GM18526 (cell line): ENCODE results near the gene CLIC1.

Experiments used
- POLR2A ChIP-seq: IDR thresholded peaks from 3 replicates; pipeline ENCODE4 v1.6.1; 2011; ENCODE audit not compliant: insufficient read length; ENCODE audit errors: extremely low read depth

Gene CLIC1

GRCh38 chr6:31689249-31690110 is 46.9 kb downstream of the CLIC1 start:
- TF ChIP-seq POLR2A, result no peak

DNA sequence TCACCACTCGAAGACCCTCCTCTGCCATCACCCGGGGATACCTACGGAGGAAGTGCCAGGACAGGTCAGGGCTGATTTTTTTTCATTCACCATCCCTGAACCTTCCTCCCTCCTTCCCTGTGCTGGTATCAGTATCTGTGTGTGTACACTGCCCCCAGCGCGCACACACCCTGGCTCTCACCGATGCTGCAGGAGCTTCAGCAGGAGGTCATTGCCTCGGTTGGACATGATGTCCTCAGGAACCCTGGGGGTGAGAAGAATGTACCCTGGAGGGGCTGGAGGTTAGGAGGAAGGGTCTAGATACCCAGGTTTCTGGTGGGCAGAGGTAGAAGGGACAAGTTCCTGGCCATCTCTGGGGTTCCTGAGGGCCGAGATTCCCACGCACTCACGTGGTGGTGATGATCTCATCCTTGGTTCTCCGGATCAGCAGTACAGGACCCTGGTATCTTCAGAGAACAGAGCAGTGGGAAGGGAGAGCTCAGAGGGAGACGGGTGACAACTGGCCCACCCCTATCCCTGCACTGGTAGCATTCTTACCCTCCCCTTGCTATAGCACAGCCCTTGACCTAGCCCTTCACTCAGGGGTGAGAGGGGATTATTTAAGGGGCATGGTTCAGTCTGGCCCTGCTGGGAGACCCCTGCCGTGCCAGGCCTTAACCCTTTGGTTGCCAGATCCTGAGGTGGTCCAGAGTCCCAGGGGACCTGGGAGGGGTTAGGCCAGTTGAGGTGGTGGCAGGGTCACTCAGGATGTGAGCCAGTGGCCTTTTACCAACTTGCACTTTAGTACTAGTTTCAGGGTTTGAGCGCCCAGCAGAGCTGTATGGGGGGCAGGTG is 48.3 kb downstream of the CLIC1 start:
- TF ChIP-seq POLR2A, result no peak

DNA sequence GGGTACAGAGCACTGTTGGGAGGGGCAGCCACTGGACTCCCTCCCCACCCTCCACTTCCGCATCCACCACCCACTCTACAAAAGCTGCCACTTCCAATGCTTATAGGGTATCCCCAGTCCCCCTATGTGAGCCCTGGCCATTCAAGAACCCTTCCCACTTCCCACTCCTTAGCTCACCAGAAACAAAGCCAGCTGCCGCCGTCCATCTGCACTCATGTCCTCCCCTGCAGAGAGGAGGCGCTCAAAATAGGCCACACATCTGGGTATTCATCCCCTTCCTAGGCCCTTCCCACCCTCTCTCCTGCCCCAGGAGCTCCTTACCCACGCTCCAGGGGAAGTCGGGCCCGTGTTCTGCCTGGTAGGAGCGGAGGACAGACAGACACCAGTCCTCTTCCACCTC is 49.0 kb downstream of the CLIC1 start:
- no peak for TF ChIP-seq POLR2A

- TF ChIP-seq POLR2A, result no peak
Measured at GRCh38 chr6:31686483-31686882, 49.8 kb downstream of the CLIC1 start.

GRCh38 chr6:31683591-31683990 is 52.7 kb downstream of the CLIC1 start:
- TF ChIP-seq POLR2A, result no peak

DNA sequence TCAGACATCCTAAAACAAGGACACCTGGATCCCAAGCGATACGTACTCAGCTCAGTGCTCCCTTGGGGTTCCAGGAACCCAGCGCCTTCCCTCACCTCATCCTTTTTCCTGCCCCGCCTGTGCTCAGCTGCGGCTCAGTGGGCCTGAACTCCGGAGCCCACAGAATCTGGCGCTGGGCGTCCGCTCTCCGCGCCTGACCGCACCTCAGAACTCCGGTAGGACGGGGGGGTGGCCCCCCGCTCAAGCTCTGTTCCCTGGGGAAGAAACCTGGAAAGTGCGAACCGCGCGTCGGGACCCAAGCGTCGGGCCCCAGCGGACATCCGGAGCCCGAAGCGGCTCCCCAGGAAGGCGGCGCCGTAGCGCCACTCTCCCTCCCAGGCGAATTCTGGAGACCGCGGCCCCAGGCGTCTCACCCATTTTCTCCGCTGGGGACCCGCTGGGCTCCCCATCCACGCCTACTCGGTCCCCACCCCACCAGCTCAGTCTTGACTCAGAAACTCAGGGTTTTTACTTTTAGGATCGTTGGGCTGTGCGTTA is 55.1 kb downstream of the CLIC1 start:
- TF ChIP-seq POLR2A, result no peak
